Measurements from ENCODE around the gene U2AF2. TPM values are rescaled to one million over a fixed set of nuclear protein-coding genes. Genes with fewer than 3 reads are reported as not detected.

The U2AF2 gene
- total RNA-seq, 1 experiment from 2014 or later = 545 TPM

DNA sequence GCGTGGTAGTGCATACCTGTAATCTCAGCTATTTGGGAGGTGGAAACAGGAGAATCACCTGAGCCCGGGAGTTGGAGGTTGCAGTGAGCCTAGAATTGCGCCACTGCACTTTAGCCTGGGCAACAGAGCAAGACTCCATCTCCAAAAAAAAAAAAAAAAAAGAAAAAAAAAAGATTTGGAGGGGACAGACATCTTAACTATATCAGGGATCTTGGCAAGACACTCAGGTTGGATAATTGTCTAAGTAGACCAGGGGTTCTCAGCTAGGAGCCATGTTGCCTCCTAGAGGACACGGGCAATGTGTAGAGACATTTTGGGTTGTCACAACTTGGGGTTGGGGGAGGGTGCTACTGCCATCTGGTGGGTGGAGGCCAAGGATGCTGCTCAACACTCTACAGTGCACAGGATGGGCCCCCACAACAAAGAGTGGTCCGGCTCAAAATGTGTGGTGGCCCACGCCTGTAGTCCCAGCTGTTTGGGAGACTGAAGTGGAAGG, 15.9 kb upstream of the U2AF2 start:
- no peak overlapping the region for H3K4me3 ChIP-seq (ENCODE audit: low read depth in 2 of 2, low read length in 2 of 2)
- ATAC-seq (no peak), DNase-seq (ENCODE audit: low read depth, low spot score) (no peak)
- intact Hi-C loops (cut with micrococcal nuclease; ENCODE audit: unreplicated experiment) (no loop called here), in situ Hi-C loops (cut with HindIII; ENCODE audit: low pct_unique_long_range_greater_than_20kb, low sequenced_read_pairs) (no loop called here)
- peaks cover 4% of the 10 kb centered on the region; the same call in 1 of the 2 replicates for H3K36me3 ChIP-seq (ENCODE audit: control insufficient read depth, insufficient read depth, low read length)
- no TSS peak for BruUV-seq (replicated peaks)
- ChIA-PET CTCF (interaction anchor here (0.7 kb wide), 1 partner anchor 1615 kb away, joined by 10 read pairs; no protein-coding TSS in a partner anchor), POLR2A (interaction anchor here (0.7 kb wide), 1 partner anchor 27 kb away, joined by 4 read pairs; no protein-coding TSS in a partner anchor)
- H3K4me1 ChIP-seq (ENCODE audit: control insufficient read depth, insufficient read depth, low read length) = peaks cover 27% of the 10 kb centered on the region
- H3K27ac ChIP-seq (ENCODE audit: low read length) = no peak overlapping the region
- no peaks in the 10 kb centered on the region for H3K9me3 ChIP-seq (ENCODE audit: control insufficient read depth, insufficient read depth, low read depth, low read length)
- TF ChIP-seq POLR2AphosphoS5 (IDR thresholded peaks at IDR 0.05; ENCODE audit: low read depth, low read length) (peak; percentile 24; the same call in 1 of the 2 replicates), CTCF (IDR thresholded peaks at IDR 0.05) (peak; percentile 89), TCF7L2 (IDR thresholded peaks at IDR 0.05; ENCODE audit: low read depth, low read length) (no peak)
- H3K27me3 ChIP-seq (ENCODE audit: control insufficient read depth, insufficient read depth, low read length) = no peaks in the 10 kb centered on the region

GRCh38 chr19:55640043-55640576, 14.7 kb upstream of the U2AF2 start:
- Histone ChIP-seq H3K27me3 (ENCODE audit: control insufficient read depth, insufficient read depth, low read length) (no peaks in the 10 kb centered on the region), H3K27ac (ENCODE audit: low read length) (peak overlapping the region; percentile 92), H3K36me3 (ENCODE audit: control insufficient read depth, insufficient read depth, low read length) (peaks cover 13% of the 10 kb centered on the region), H3K4me3 (ENCODE audit: low read depth in 2 of 2, low read length in 2 of 2) (peak overlapping the region; percentile 63 to 93), H3K9me3 (ENCODE audit: control insufficient read depth, insufficient read depth, low read depth, low read length) (no peaks in the 10 kb centered on the region), H3K4me1 (ENCODE audit: control insufficient read depth, insufficient read depth, low read length) (peaks cover 37% of the 10 kb centered on the region)
- DNase-seq (ENCODE audit: low read depth, low spot score) (no peak), ATAC-seq (no peak)
- POLR2A ChIA-PET = no interaction called here
- BruUV-seq (replicated peaks) = no TSS peak
- CTCF ChIA-PET = interaction anchor here (0.5 kb wide), 1 partner anchor 13 kb away, joined by 7 read pairs; no protein-coding TSS in a partner anchor
- intact Hi-C loops (cut with micrococcal nuclease; ENCODE audit: unreplicated experiment) = no loop called here
- TF ChIP-seq CTCF (IDR thresholded peaks at IDR 0.05) = no peak; the same call in 1 of the 2 replicates
- no peak for TF ChIP-seq POLR2AphosphoS5 (IDR thresholded peaks at IDR 0.05; ENCODE audit: low read depth, low read length)
- no peak for TF ChIP-seq SIN3A (IDR thresholded peaks at IDR 0.05; ENCODE audit: borderline replicate concordance, insufficient read depth, low read depth, low read length)
- no peak for TF ChIP-seq TCF7L2 (IDR thresholded peaks at IDR 0.05; ENCODE audit: low read depth, low read length)
- TF ChIP-seq REST (IDR thresholded peaks at IDR 0.05; ENCODE audit: insufficient read depth in 1 of 2, low read depth in 2 of 2, low read length in 1 of 2) = no peak
- in situ Hi-C loops (cut with HindIII; ENCODE audit: low pct_unique_long_range_greater_than_20kb, low sequenced_read_pairs) = no loop called here
